RWPE2 (cell line): ENCODE data around the gene CD8B.
"Not testable (repeated sequence)": the region's sequence is repeated elsewhere in the genome, so short reads cannot be mapped to it uniquely, and the experiment has no call there.

Experiments used
- ATAC-seq: fragments of 200-7000 bp; cut with Tn5 transposase; 3 replicates; pipeline ENCODE4 v1.9.1; 2021; ENCODE audit warnings: low read depth
- DNase-seq: peaks from one replicate; pipeline ENCODE4 v3.0.0-alpha.2; 2020; ENCODE audit warnings: low spot score
- H3K27ac ChIP-seq: fragments of 450-650 bp; 2 replicates; pipeline ENCODE4 v1.5.1; 2017; ENCODE audit warnings: mild to moderate bottlenecking; ENCODE audit not compliant: poor library complexity, severe bottlenecking
- H3K27me3 ChIP-seq: fragments of 250-450 bp; sonication (Bioruptor Pico); 2 replicates; pipeline ENCODE4 v1.5.1; 2021; ENCODE audit warnings: mild to moderate bottlenecking, moderate library complexity; ENCODE audit not compliant: insufficient read depth, poor library complexity, severe bottlenecking
- H3K36me3 ChIP-seq: fragments of 250-450 bp; sonication (Bioruptor Pico); 2 replicates; pipeline ENCODE4 v1.5.1; 2020; ENCODE audit warnings: low read depth, mild to moderate bottlenecking, moderate library complexity
- H3K4me1 ChIP-seq: fragments of 250-450 bp; sonication (Bioruptor Pico); 2 replicates; pipeline ENCODE4 v1.5.1; 2021; ENCODE audit warnings: mild to moderate bottlenecking, moderate library complexity; ENCODE audit not compliant: insufficient read depth, poor library complexity, severe bottlenecking
- H3K4me3 ChIP-seq: fragments of 250-450 bp; sonication (Bioruptor Pico); 2 replicates; pipeline ENCODE4 v1.5.1; 2021; ENCODE audit warnings: mild to moderate bottlenecking, moderate library complexity; ENCODE audit not compliant: severe bottlenecking
- H3K9me3 ChIP-seq: fragments of 250-450 bp; sonication (Bioruptor Pico); 2 replicates; pipeline ENCODE4 v1.5.1; 2021; ENCODE audit warnings: mild to moderate bottlenecking, moderate library complexity; ENCODE audit not compliant: severe bottlenecking

Gene CD8B

GRCh38 chr2:86860573-86860972 lies 1.1 kb downstream of the CD8B start:
- H3K9me3 ChIP-seq, DNase-seq, H3K27ac ChIP-seq, H3K4me3 ChIP-seq, H3K27me3 ChIP-seq, H3K4me1 ChIP-seq, ATAC-seq, H3K36me3 ChIP-seq: not testable (repeated sequence)

GRCh38 chr2:86857688-86858087 lies 4.0 kb downstream of the CD8B start:
- H3K4me3 ChIP-seq, H3K4me1 ChIP-seq, ATAC-seq, H3K27me3 ChIP-seq, H3K9me3 ChIP-seq, H3K27ac ChIP-seq, H3K36me3 ChIP-seq, DNase-seq: not testable (repeated sequence)

GRCh38 chr2:86856498-86856897 lies 5.2 kb downstream of the CD8B start:
- H3K9me3 ChIP-seq, H3K36me3 ChIP-seq, DNase-seq, H3K4me1 ChIP-seq, ATAC-seq, H3K27ac ChIP-seq, H3K27me3 ChIP-seq, H3K4me3 ChIP-seq: not testable (repeated sequence)

- peak; percentile 53; the same call in 1 of the 3 replicates for ATAC-seq
- not testable (repeated sequence) for H3K9me3 ChIP-seq, H3K36me3 ChIP-seq, H3K4me3 ChIP-seq, H3K27me3 ChIP-seq, H3K4me1 ChIP-seq, DNase-seq, H3K27ac ChIP-seq
These were observed 5.7 kb downstream of the CD8B start for GRCh38 chr2:86855981-86856380.

- H3K4me1 ChIP-seq, H3K36me3 ChIP-seq, ATAC-seq, H3K27me3 ChIP-seq, H3K9me3 ChIP-seq, DNase-seq, H3K27ac ChIP-seq, H3K4me3 ChIP-seq: not testable (repeated sequence)
These were observed 10.1 kb downstream of the CD8B start for GRCh38 chr2:86851581-86851980.

- H3K4me3 ChIP-seq, H3K27me3 ChIP-seq, H3K4me1 ChIP-seq, H3K9me3 ChIP-seq, H3K36me3 ChIP-seq, DNase-seq, ATAC-seq, H3K27ac ChIP-seq: not testable (repeated sequence)
These were observed 19.0 kb downstream of the CD8B start for GRCh38 chr2:86842607-86843234.

GRCh38 chr2:86841330-86841729 lies 20.4 kb downstream of the CD8B start:
- not testable (repeated sequence) for H3K27me3 ChIP-seq, H3K4me3 ChIP-seq, H3K9me3 ChIP-seq, DNase-seq, H3K36me3 ChIP-seq, H3K27ac ChIP-seq, ATAC-seq, H3K4me1 ChIP-seq

- H3K36me3 ChIP-seq, DNase-seq, H3K27me3 ChIP-seq, H3K4me1 ChIP-seq, H3K27ac ChIP-seq, H3K9me3 ChIP-seq, H3K4me3 ChIP-seq, ATAC-seq: not testable (repeated sequence)
These were observed 21.7 kb downstream of the CD8B start for GRCh38 chr2:86839871-86840548.

GRCh38 chr2:86839455-86839854 lies 22.2 kb downstream of the CD8B start:
- H3K9me3 ChIP-seq, H3K4me3 ChIP-seq, H3K36me3 ChIP-seq, H3K27ac ChIP-seq, H3K4me1 ChIP-seq, DNase-seq, H3K27me3 ChIP-seq, ATAC-seq: not testable (repeated sequence)

GRCh38 chr2:86837714-86838113 lies 24.0 kb downstream of the CD8B start:
- H3K27me3 ChIP-seq, H3K4me1 ChIP-seq, H3K4me3 ChIP-seq, H3K27ac ChIP-seq, ATAC-seq, H3K36me3 ChIP-seq, H3K9me3 ChIP-seq, DNase-seq: not testable (repeated sequence)

- not testable (repeated sequence) for DNase-seq, H3K4me1 ChIP-seq, H3K27ac ChIP-seq, H3K9me3 ChIP-seq, H3K27me3 ChIP-seq, H3K4me3 ChIP-seq, H3K36me3 ChIP-seq
- peak; percentile 95 for ATAC-seq
These were observed 24.6 kb downstream of the CD8B start for GRCh38 chr2:86836915-86837695.
